HG03108 (cell line): ENCODE results near the gene SPATA22.
"Not testable (repeated sequence)": the region's sequence is repeated elsewhere in the genome, so short reads cannot be mapped to it uniquely, and the experiment has no call there.

Source experiments
- ATAC-seq: cut with Tn5 transposase; IDR thresholded peaks from one replicate; pipeline ENCODE4 v1.9.1; 2021; ENCODE audit warnings: moderate library complexity; ENCODE audit not compliant: unreplicated experiment

SPATA22 gene

DNA sequence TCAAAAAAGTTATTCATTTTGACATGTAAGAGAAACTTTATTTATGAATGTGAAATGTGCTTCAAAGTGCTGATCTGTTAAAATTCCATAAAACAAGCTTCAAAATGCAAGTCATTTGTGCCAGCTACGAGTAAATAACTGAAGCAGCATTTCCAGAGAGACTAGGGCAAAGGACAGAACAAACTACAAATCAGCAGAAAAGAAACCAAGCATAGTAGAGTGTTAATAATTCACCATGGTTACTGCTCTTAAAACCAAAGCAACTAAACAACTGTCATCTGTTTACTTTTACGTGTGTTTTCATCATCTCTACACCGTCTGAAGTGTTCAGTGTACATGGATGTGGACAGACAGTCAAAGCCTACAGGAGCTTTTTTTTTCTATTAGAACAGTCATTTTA lies 2.6 kb upstream of the SPATA22 start:
- no peak for ATAC-seq

- no peak for ATAC-seq
Observed at GRCh38 chr17:3472137-3472536, 518 bp upstream of the SPATA22 start.

- no peak for ATAC-seq
Observed at GRCh38 chr17:3469529-3469928, 2.1 kb downstream of the SPATA22 start.

GRCh38 chr17:3466355-3466754 lies 5.3 kb downstream of the SPATA22 start:
- ATAC-seq = not testable (repeated sequence)

DNA sequence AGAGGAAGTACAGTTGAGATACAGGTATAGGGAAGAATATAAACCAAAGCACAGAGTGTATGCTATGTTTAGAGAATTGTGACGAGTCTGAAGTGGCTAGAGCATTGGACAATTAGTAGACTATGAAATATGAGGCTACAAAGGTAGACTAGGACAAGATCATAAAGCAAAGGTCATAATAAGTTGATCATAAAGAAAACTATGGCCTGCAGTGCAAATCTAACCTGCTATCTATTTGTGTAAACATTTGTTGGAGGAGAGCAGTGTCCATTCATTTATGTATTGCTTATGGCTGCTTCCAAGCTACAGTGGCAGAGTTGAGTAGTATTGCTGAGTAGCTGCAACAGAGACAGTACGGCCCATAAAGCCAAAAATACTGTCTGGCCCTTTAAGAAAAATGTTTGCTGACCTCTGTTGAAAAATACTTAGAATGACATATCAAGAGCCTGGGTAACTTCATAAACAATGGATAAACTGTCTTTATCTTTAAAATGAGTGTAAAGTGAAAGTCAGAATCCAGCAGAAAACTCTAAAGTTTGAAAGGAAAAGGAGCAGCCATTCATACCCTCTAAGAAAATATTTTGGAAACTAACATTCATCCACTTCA lies 23.5 kb downstream of the SPATA22 start:
- no peak for ATAC-seq

DNA sequence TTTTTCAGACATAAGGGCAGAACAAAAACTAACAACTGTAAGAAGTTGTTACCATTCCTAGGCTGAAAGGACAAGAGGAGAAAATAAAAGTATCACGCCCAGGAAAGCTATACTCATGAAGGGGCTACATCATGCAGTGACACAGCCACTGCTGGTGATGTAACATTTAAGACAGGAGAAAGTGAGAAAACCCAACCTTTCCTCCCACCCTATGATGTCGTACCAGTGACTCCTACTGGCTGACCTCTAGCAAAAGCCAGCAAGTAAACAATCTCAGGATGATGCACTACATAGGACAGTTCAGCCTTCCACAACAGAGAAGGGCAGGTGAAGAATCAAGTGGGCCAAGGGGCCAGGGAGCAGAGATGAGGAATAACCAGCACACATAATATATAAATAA lies 24.0 kb downstream of the SPATA22 start:
- no peak for ATAC-seq

- ATAC-seq = no peak
Observed at GRCh38 chr17:3440451-3440850, 31.2 kb downstream of the SPATA22 start.

- no peak for ATAC-seq
Observed at GRCh38 chr17:3438368-3438767, 33.3 kb downstream of the SPATA22 start.

DNA sequence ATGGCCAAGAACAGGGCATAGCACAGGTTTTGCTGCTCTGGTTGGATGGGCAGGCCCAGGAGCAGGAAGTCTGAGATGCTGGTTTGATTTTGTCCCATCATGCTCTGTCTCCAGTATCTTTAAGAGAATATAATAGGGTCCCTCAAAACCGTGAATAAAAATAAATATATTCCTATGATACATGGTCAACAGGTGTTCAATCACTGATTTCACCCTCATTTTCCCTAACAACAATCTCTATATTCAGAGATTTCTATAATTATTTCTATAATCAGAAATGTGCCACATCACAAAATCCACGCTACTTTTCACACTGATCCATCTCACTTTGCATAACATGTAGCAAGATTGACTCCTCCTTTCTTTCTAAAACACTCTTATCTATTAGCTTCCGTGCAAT lies 37.9 kb downstream of the SPATA22 start, which contains the start of gene OR1E2:
Gene OR1E2 (minus strand): TSS at position 101 of the 400 bp plus-strand sequence. CDS start 0 bp downstream, at position 101.
- no peak for ATAC-seq

DNA sequence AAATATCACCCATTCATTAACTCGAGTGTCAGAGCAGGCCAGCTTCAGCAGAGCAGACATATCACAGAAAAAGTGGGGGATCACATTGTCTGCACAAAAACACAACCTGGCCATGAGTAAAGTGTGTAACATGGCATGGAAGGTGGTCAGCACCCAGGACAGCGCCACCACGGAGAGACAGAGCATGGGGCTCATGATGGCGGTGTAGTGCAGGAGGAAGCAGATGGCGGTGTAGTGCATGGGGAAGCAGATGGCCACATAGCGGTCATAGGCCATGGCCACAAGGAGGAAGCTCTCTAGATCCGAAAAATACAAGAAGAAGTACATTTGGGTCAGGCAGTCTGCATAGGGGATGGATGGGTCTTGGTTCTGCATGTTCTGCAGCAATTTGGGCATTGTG lies 38.4 kb downstream of the SPATA22 start:
- ATAC-seq = not testable (repeated sequence)

DNA sequence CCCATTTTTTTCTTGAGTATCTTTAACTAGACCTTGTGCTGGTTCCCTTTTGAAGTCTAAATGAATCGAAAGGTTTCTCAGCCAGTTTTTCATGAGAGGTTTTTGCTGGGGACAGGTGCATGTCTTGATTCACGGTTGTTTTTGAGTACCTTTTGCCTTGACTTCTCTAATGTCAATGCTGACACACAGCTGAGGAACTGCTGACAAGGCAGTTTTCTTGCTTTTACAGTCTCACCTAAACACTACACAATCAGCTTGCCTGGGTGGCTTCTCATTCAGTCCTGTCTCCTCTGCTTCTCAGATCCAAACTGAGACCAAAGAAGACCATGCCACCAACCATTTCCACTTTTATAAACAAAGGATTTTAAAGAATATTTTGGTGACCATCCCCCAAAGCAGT lies 53.4 kb downstream of the SPATA22 start:
- ATAC-seq = no peak

GRCh38 chr17:3415610-3416009 lies 56.0 kb downstream of the SPATA22 start:
- no peak for ATAC-seq

GRCh38 chr17:3412216-3412615 lies 59.4 kb downstream of the SPATA22 start:
- not testable (repeated sequence) for ATAC-seq

GRCh38 chr17:3411070-3411469 lies 60.5 kb downstream of the SPATA22 start, which contains the start of gene OR3A3:
Gene OR3A3, plus strand, starts transcription at chr17:3411370.
- no peak for ATAC-seq

GRCh38 chr17:3403856-3404255 lies 67.8 kb downstream of the SPATA22 start:
- not testable (repeated sequence) for ATAC-seq

GRCh38 chr17:3401786-3402185 lies 69.8 kb downstream of the SPATA22 start:
- ATAC-seq = no peak

DNA sequence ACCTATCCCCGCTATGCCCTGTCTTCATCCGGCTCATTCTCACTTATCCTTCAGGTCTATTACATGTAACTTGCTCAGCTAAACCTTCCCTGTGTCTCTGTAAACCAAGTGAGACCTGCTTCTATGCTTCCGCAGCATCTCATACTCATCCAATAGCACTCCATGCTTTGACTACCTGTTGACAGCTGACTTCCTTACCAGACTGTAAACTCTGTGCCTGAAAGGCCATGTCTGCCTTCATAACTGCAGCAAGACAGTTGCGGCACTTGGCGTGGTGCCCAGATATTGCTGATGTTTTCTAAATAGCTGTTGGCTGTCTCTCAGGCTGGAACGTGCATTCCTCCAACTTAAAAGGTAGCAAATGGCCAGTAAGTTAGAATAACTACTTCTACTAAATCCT lies 71.6 kb downstream of the SPATA22 start:
- ATAC-seq = no peak

- no peak for ATAC-seq
Observed at GRCh38 chr17:3398310-3398709, 73.3 kb downstream of the SPATA22 start, which contains the start of gene OR1E1. Gene OR1E1, minus strand, starts transcription at chr17:3398410. Its CDS starts 0 bp downstream, at chr17:3398410.

- not testable (repeated sequence) for ATAC-seq
Observed at GRCh38 chr17:3397801-3398200, 73.8 kb downstream of the SPATA22 start.
